T1000 (cell line): ENCODE data around the gene HERPUD1.
"Not testable (repeated sequence)": the region's sequence is repeated elsewhere in the genome, so short reads cannot be mapped to it uniquely, and the experiment has no call there.

Experiments
- DNase-seq: peaks from one replicate; lab custom pipeline; 2025; ENCODE audit warnings: mixed read lengths; lab: John Stamatoyannopoulos, UW

The HERPUD1 gene, protein sequence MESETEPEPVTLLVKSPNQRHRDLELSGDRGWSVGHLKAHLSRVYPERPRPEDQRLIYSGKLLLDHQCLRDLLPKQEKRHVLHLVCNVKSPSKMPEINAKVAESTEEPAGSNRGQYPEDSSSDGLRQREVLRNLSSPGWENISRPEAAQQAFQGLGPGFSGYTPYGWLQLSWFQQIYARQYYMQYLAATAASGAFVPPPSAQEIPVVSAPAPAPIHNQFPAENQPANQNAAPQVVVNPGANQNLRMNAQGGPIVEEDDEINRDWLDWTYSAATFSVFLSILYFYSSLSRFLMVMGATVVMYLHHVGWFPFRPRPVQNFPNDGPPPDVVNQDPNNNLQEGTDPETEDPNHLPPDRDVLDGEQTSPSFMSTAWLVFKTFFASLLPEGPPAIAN

DNA sequence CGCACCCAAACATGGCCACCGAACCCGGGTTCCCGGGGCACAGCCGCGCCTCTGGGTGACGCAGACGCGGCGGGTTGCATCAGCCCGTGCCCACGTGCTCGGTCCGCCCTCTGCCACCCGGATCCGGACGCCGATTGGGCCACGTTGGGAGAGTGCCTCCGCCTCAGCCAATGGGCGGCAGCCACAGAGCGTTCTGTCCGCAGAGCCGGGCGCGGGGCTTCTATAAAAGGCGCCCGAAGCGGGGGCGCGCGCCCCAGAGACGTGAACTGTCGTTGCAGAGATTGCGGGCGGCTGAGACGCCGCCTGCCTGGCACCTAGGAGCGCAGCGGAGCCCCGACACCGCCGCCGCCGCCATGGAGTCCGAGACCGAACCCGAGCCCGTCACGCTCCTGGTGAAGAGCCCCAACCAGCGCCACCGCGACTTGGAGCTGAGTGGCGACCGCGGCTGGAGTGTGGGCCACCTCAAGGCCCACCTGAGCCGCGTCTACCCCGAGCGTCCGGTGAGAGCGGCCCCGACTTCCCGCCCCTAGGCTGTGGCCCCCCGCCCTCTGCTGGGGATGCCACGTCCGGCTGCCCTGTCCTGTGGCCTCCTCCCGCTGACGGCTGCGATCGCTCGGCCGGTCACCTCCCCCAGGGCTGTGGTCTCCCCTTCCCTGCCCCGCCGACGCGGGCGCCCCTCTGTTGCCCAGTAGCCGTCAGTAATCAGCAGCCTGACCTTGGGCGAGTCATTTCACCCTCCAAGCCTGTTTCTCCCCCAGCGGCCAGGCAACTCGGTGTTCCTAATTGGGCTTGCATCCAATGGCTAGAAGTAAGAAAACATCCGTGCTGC, at the start of gene HERPUD1:
TSS of gene HERPUD1 (plus strand) at position 251 of the 829 bp plus-strand sequence. CDS start at position 354, 103 bp downstream.
- peak; percentile 90 for DNase-seq

DNA sequence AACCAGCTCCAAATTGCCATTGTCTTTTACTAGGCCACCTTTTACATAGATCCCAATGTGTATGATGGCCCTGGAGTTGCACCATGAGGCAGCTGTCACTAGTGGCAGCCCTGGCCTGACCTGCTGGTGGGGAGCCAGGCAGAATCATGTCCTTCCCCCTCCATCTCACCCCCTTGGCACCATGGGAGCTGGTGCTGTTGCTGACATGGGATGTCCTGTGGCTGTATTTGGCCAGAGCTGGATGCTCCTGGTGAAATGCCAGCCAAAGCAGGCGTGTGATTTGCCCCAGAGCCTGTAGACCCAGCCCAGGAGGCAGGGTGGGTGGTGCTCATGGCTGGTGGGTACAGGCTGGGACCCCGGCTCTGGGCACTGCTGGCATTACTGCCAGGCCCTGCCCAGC, 48.4 kb upstream of the HERPUD1 start:
- no peak for DNase-seq

DNA sequence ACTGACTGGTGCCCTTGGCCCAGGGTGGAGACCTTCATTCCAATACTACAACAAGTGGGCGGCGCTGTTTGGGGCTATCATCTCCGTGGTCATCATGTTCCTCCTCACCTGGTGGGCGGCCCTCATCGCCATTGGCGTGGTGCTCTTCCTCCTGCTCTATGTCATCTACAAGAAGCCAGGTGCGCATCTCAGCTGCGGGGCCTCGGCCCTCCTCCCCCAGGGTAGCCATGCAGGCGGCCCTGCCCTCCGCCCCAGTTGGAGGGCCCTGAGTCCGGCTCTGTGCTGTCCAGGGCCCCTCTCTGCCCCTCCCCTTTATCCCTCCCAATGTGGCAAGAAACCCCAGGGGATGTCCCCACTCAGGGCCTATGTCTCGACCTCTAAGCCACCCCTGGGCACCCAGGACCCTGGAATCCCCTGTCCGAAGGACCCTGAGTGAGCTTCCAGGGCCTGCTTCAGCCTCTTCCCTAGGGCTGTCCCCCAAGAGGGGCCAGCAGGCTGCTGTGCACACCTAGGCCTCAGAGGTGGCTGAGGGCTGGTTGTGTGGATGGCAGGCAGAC, 47.8 kb upstream of the HERPUD1 start:
- no peak for DNase-seq

DNA sequence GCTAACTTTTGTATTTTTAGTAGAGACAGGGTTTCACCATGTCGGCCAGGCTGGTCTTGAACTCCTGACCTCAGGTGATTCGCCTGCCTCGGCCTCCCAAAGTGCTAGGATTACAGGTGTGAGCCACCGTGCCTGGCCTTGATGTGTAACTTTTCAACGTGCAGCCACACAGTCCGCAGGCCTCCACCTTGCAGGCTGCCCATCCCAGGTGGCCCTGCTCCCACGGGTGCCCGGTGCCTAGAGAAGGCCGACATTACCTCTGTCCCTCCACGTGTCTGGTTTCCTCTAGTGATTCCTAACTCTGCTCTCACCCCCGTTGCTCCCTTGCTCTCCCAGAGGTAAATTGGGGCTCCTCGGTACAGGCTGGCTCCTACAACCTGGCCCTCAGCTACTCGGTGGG, 47.0 kb upstream of the HERPUD1 start:
- not testable (repeated sequence) for DNase-seq

DNA sequence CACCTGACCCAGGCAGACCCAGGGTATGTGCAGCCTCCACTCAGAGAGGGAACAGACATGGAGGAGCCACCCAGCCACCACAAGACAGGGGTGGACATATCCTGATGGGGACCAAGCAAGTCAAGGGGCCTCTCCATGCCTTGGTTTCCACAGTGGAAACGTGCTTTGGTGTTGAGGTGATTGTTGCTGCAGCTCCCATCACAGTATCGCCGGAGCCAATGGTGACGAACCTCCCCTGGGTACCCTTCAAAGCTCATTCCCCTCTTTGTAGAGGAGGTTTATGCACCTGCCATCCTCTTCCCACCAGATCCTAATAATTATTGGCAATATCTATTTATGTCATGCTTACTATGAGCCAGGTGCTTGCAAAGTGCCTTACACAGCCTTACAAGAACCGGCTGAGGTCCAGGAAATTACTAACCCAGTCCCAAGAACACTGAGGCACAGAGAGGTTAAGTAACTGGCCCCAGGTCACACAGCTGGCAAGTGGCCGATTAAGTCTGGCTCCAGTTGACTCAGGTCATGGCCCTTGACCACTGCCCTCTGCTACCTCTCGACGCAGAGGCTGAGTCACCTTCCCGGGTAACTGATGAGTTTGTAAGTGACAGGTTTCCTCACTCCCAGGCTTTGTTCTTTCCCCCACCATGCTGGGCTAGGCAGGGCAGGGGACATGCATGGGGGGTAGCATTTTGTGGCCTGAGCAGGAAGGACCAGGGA, 46.3 kb upstream of the HERPUD1 start:
- DNase-seq: no peak

DNA sequence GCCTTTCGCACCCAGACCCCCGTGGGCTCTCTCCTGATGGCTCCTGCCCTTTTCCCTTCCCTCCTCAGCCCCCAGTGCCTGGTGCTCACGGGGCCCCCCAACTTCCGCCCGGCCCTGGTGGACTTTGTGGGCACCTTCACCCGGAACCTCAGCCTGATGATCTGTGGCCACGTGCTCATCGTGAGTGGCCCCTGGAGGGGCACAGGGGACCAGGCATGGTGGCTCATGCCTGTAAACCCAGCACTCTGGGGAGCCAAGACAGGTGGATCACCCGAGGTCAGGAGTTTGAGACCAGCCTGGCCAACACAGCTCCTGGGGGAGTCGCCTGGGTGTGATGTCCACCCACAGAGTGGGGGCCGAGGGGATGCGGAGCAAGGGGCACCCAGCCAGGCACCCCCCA, 45.6 kb upstream of the HERPUD1 start:
- DNase-seq: no peak

DNA sequence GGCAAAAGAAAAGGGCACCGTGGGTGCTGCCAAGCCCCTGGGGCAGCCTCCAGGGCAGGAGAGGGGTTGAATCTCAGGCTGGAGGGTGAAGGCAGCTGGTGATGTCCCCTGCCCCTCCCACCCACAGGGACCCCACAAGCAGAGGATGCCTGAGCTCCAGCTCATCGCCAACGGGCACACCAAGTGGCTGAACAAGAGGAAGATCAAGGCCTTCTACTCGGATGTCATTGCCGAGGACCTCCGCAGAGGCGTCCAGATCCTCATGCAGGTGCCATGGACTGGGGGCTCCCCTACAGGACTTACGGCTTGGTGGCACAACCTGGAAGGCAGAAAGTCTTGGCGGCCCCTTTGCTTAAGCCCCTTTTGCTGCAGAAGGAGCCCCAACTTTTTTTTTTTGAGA, 45.1 kb upstream of the HERPUD1 start:
- no peak for DNase-seq

DNA sequence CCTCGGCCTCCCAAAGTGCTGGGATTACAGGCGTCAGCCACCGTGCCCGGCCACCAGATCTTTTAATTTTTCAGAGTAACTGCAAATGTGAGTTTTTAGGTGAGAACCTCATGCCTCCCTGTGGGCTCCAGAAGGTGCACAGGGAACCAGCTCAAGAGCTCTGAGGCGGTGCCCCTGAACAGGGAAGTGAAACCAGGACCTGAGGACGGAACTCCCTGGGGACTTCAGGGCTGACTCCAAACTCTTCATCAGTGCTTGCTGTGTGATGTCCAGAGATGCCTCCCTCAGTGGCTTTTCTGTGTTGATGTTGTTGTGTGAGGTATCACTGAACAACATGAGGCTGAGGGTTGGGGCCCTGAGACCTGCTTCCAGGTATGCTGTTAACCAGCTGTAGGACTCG, 43.1 kb upstream of the HERPUD1 start:
- no peak for DNase-seq

DNA sequence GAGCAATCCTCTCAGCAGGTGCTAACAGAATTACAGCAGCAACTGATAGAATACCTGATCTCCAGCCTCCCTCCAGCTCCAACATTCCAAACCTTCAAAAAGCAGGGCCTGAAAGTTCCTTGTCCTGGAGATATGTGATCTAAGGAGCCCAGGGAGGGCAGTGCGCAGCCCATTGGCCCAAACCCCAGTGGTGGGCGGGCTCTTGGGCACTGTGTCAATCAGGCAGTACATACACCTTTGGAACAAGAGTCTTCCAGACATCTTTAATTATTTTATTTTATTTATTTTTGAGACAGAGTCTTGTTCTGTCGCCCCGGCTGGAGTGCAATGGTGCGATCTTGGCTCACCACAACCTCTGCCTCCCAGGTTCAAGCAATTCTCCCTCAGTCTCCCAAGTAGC, 42.7 kb upstream of the HERPUD1 start:
- no peak for DNase-seq

DNA sequence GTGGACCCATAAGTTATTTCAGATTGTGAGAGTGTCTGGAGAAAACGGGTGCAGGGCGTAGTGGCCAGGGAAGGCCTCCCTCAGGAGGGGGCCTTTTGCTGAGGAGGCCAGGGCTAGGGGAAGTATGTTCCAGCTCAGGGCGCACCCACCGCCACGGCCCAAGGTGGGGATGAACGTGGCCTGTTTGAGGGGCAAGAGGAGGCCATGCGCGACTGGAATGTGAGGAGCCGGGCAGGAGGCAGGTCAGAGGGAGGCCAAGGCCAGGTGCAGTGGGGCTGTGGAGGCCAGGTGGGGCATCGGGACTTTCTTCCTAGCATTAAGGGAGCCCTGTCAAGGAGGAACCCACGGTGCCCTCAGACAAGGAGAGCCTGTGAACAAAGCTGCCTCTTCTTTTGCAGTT, 40.3 kb upstream of the HERPUD1 start:
- no peak for DNase-seq

DNA sequence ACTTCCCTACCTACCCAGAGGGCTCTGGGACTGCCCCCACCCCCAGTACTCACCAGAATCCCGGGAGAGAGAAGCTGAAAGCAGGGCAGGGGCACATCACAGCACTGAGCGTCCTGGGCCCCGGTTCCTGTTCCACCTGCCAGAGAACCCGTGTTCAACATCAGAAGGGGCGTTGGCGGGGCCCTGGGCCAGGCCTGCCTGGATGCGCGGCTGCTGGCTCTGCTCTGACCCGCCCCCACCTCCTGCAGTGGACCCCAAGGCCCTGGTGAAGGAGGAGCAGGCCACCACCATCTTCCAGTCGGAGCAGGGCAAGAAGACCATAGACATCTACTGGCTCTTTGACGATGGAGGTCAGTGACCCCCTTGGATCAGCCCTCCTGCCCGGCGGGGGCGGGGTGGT, 39.2 kb upstream of the HERPUD1 start:
- no peak for DNase-seq

DNA sequence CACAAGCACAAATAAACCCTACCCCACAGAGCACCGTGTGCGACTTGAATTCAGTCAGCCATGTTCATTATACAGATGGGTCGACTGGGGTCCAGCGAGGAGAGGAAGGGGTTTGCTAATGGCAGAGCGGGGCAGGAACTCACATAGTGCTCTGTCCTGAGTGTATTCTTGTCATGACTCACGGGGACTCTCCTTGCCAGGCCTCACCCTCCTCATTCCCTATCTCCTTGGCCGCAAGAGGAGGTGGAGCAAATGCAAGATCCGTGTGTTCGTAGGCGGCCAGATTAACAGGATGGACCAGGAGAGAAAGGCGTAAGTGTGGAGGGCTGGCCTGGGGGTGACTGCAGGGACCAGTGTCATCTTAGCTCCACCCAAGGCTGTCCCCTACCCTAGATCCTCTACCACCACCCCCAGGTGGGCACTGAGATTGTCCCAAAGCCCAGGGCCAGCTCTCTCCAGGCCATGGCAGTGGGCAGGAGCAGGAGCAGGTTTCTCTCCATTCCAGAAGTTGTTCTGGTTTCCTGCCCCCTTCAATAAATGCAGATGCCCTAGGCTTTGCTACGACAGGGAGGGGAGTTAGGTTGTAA, 37.5 kb upstream of the HERPUD1 start:
- DNase-seq: no peak

DNA sequence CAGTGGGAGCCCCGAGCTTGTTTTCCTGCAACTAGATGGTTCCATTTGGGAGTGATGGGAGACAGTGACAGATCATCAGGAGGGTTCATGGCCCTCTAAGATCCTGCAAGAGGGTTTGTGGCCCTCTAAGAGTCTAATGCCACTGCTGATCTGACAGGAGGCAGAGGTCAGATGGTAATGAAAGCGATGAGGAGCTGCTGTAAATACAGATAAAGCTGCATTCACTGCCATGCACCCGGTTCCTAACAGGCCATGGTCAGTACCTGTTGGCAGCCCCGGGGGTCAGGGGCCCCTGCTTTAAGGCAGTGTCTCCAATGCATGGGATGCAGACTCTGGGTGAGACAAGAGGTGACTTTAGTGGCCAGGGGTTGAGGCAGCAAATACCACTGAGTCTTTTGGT, 36.1 kb upstream of the HERPUD1 start:
- DNase-seq: no peak

DNA sequence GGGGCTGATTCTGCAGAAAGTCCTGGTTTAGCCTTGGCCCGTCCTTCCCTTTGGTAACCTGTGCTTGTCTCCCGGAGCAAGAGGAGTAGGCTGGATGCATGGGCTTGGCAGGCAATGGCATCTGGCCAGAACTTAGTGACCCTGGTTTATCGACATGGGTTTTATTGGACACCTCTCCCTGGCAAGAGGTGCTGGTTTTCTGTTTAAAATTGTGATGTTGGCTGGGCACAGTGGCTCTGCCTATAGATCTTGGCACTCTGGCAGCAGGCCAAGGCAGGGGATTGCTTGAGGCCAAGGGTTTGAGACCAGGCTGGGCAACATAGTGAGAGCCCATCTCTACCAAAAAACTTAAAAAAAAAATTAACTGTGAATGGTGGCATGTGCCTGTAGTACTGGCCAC, 35.7 kb upstream of the HERPUD1 start:
- no peak for DNase-seq

DNA sequence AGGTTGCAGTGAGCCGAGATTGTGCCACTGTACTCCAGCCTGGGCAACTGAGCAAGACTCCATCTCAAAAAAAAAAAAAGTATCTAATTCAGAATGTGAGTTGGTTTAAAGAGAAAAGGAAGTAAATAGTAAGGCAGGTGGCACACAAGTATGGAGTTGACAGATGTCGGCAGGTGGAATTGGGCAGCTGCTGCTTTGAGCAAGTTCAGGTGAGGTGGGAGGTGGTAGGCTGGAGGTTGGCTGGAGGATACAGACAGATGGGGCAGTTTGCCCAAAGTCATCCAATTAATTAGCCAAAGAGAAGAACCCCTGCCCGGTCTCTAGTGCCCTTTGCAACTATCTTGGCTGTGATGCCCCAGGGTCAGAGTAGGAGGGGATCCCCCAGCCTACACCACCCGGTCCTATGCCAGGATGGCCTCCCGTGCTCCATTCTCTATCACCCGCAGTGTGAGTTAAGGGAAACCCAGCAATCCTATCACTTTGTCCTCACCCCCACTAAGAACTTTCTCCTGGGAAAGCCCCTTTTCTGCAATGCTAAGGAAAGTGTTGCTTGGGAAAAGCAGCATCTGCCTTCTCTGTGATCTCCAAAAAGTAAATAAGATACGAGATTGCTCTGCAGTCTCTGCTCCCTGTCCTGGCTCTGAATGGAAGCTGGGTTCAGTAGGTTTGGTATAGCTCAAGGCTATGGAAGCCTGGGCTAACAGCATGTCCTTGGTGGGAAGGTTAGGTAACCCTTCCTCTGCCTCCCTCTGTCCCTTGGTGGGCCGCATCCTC, 34.7 kb upstream of the HERPUD1 start:
- DNase-seq: no peak

DNA sequence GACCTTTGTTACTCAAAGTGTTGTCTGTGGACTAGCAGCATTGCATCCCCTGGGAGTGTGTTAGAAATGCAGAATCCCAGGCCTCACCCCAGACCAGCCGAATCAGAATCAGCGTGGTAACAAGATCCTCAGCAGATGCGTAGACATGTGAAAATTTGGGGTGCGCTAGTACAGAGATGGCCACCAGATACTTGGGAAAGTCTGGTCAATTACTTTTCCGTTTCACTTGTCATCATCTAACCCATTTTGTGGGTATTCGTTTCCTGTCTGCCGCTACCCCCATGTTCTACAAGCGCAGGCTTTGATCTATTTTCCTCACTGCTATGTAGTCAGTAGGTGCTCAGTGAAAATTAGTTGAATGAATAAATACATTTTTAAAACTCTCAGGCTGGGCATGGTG, 33.1 kb upstream of the HERPUD1 start:
- DNase-seq: no peak

DNA sequence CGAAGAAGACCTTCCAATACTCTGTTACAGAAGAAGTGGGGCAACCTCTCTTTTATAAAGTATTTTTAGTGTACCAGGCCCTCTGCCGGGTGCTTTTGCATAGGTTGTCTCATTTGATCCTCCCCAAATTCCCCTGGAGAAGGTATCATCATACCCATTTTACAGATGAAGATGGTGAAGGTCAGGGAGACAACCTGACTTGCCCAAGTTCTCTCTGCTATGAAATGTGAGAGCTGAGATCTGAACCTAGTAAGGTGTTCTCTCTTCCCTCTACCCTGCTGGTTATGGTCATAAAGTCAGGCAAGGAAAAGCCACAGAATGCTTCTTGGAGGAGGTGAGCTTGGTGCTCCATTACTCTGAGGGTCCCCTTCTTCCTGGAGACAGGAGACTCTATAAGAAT, 28.1 kb upstream of the HERPUD1 start:
- no peak for DNase-seq

DNA sequence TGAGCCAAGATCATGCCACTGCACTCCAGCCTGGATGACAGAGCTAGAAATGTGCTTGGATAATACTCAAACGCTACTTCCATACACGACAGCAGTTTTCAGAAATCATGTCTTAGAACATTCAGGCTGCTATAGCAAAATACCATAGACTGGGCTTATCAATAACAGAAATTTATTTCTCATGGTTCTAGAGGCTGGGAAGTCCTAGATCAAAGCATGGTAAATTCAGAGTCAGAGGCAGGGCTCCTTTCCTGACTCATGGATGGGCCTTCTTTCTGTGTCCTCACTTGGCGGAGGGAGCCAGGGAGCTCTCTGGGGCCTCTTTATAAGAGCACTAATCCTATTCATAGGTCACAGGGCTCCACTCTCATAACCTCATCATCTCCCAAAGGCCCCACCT, 24.5 kb upstream of the HERPUD1 start:
- no peak for DNase-seq

DNA sequence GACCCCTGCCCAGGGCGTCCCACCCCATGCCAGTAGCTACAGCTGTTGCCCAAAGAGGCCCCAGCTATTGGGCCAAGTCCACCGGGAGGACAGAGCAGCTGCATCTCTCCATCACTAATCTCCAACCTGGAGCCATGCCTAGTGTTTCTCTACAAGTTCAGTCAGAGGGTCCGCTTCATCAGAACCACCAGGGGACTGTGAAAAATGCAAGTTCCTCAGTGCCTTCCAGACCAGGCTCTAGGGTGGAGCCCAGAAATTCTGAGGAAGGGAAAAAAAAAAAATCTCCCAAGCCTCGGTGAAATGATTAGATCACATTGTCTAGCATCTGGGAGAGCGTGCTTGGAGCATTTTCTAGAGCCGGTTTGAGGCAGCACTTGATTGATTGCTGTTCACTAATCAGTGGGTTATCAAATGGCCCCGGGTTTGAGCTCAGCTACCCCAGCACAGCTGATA, 22.4 kb upstream of the HERPUD1 start:
- DNase-seq: no peak

DNA sequence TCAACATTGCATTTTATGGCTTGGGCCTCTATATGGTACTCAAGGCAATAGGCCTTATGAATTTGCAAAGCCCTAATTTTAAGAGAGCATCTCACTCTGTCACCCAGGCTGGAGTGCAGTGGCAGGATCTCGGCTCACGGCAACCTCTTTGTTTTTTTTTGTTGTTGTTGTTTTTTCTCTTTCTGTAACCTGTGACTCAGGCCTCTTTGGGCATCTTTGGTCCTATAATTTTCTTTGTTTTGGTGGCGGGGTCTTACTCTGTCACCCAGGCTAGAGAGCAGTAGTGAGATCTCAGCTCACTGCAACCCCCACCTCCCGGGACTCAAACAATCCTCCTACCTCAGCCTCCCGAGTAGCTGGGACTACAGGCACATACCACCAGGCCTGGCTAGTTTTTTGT, 21.8 kb upstream of the HERPUD1 start:
- DNase-seq: no peak
